ENCODE measurements around the gene ETNK2. TPM values are rescaled to one million over a fixed set of nuclear protein-coding genes. Genes with fewer than 3 reads are reported as not detected.

Gene ETNK2
- total RNA-seq, 1 experiment from 2014 or later = 21.9 TPM

DNA sequence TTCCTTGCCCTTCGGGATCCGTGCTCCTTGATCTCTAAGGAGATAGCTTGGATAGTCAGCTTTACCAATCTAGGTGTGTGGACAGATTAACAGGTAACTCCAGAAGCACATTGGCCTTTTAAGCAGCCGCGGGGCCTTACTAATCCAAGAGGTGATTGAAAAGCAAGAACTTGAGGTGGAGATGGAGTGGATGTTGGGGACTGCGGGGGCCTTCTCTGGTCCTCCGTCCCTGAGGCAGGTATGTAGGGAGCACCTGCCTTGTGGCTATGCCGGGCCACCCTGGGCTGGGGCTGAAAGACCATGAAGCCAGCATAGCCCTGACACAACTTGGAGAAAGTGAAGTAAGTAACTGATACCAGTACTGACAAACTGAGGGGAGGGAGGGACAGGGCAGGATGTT is 68.4 kb downstream of the ETNK2 start:
- peaks cover 42% of the 10 kb centered on the region for H3K4me1 Mint-ChIP-seq (ENCODE audit: low read depth, unreplicated experiment)
- ChIA-PET POLR2A (no interaction called here), CTCF (interaction anchor here (0.5 kb wide), 1 partner anchor 214 kb away, joined by 3 read pairs; no protein-coding TSS in a partner anchor)
- BruUV-seq (replicated peaks) = no TSS peak
- H3K9me3 Mint-ChIP-seq (ENCODE audit: unreplicated experiment) = no peaks in the 10 kb centered on the region
- peaks cover 5% of the 10 kb centered on the region for H3K36me3 Mint-ChIP-seq (ENCODE audit: insufficient read depth, unreplicated experiment)
- no peaks in the 10 kb centered on the region for H3K27me3 Mint-ChIP-seq (ENCODE audit: insufficient read depth, unreplicated experiment)
- H3K4me3 Mint-ChIP-seq (ENCODE audit: unreplicated experiment) = no peak overlapping the region
- Histone ChIP-seq H3K36me3 (ENCODE audit: control insufficient read depth, insufficient read depth, low read length) (peaks cover 1% of the 10 kb centered on the region), H3K27me3 (replicated peaks; ENCODE audit: control insufficient read depth, insufficient read depth, low read length) (no peaks in the 10 kb centered on the region), H3K9me3 (no peaks in the 10 kb centered on the region), H3K4me3 (ENCODE audit: low read depth, low read length) (no peak overlapping the region), H3K4me1 (peaks cover 41% of the 10 kb centered on the region)
- intact Hi-C loops (cut with micrococcal nuclease; ENCODE audit: unreplicated experiment) = no loop called here
- no peak for DNase-seq
- H3K27ac Mint-ChIP-seq (ENCODE audit: unreplicated experiment) = peak overlapping the region; percentile 85
- TF ChIP-seq, protein P1, sequence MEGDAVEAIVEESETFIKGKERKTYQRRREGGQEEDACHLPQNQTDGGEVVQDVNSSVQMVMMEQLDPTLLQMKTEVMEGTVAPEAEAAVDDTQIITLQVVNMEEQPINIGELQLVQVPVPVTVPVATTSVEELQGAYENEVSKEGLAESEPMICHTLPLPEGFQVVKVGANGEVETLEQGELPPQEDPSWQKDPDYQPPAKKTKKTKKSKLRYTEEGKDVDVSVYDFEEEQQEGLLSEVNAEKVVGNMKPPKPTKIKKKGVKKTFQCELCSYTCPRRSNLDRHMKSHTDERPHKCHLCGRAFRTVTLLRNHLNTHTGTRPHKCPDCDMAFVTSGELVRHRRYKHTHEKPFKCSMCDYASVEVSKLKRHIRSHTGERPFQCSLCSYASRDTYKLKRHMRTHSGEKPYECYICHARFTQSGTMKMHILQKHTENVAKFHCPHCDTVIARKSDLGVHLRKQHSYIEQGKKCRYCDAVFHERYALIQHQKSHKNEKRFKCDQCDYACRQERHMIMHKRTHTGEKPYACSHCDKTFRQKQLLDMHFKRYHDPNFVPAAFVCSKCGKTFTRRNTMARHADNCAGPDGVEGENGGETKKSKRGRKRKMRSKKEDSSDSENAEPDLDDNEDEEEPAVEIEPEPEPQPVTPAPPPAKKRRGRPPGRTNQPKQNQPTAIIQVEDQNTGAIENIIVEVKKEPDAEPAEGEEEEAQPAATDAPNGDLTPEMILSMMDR (IDR thresholded peaks at IDR 0.05; ENCODE audit: insufficient read depth in 1 of 2, low read depth in 1 of 2, low read length in 1 of 2, severe bottlenecking in 1 of 2, unreplicated experiment in 1 of 2) = no peak

DNA sequence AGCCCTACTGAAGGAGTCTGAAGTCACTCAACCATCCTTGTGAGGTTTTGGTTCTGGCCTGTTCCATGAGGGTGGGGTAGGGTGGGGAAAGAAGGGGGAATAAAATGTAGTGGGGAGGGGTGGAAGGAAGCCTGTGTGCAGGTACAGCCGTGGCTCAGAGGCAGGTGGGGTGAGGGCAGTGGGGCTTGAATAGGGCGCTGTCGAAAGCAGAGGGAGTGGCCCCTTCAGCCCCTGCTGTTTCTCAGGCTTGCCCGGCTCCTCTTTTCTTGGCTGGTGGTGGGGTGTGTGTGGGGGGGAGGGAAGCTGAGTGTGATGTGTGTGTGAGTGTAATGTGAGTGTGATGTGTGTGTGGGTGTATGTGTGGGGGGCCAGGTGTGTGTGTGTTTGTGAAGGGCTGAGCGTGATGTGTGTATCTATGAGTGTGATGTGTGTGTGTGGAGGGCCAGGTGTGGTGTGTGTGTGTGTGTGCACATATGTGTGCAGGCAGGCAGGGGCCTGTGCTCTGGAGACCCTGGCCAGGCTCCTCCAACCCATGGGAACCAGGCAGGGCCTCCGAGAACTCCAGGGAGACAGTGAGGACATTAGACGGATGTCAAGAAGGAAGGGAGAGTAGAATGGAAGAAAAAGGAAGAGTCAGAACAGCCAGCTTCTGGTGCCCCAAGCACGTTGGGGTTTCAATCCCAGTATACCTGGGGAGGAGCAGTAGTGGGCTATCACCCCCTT is 69.9 kb downstream of the ETNK2 start:
- peaks cover 8% of the 10 kb centered on the region for H3K36me3 Mint-ChIP-seq (ENCODE audit: insufficient read depth, unreplicated experiment)
- H3K27me3 Mint-ChIP-seq (ENCODE audit: insufficient read depth, unreplicated experiment) = no peaks in the 10 kb centered on the region
- no TSS peak for BruUV-seq (replicated peaks)
- ChIA-PET POLR2A (no interaction called here), CTCF (no interaction called here)
- no peak overlapping the region for H3K4me3 Mint-ChIP-seq (ENCODE audit: unreplicated experiment)
- Histone ChIP-seq H3K4me3 (ENCODE audit: low read depth, low read length) (no peak overlapping the region), H3K4me1 (peaks cover 47% of the 10 kb centered on the region), H3K9me3 (no peaks in the 10 kb centered on the region), H3K36me3 (ENCODE audit: control insufficient read depth, insufficient read depth, low read length) (no peaks in the 10 kb centered on the region; the same call in 1 of the 2 replicates), H3K27me3 (replicated peaks; ENCODE audit: control insufficient read depth, insufficient read depth, low read length) (no peaks in the 10 kb centered on the region)
- no peak for DNase-seq
- peak overlapping the region; percentile 6 for H3K27ac Mint-ChIP-seq (ENCODE audit: unreplicated experiment)
- intact Hi-C loops (cut with micrococcal nuclease; ENCODE audit: unreplicated experiment) = no loop called here
- TF ChIP-seq, protein P1 (IDR thresholded peaks at IDR 0.05; ENCODE audit: insufficient read depth in 1 of 2, low read depth in 1 of 2, low read length in 1 of 2, severe bottlenecking in 1 of 2, unreplicated experiment in 1 of 2) = no peak
- no peaks in the 10 kb centered on the region for H3K9me3 Mint-ChIP-seq (ENCODE audit: unreplicated experiment)
- peaks cover 46% of the 10 kb centered on the region for H3K4me1 Mint-ChIP-seq (ENCODE audit: low read depth, unreplicated experiment)

DNA sequence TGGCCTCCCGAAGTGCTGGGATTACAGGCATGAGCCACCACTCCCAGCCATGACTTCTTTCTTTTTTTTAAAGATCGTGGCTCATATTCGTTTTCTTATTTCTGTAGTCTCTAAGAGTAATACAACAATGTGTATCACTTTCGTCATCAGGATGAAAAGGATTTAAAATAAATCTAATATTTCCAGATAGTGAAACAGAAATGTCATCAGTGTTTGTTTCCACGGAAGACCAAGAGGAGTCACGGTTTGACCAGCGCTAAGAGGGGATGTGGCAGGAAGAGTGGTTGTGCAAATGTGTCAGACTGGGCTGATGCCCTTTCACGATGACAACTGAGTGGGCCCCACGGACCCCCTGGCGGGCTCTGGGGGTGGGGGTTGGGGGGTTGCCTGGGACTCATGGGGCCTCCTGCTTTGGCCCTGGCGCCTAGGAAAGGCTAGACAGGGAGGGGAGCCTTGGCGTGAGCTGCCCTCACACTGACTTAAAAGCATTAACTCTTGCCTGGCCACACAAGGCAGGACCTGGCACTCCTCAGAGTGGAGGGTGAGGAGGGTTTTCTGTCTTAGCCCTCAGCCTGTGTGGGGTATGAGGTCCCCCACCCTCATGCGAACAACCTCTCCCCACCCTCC is 70.6 kb downstream of the ETNK2 start:
- H3K4me1 ChIP-seq = peaks cover 47% of the 10 kb centered on the region
- Mint-ChIP-seq H3K27ac (ENCODE audit: unreplicated experiment) (peak overlapping the region; percentile 61), H3K4me3 (ENCODE audit: unreplicated experiment) (no peak overlapping the region), H3K9me3 (ENCODE audit: unreplicated experiment) (no peaks in the 10 kb centered on the region), H3K4me1 (ENCODE audit: low read depth, unreplicated experiment) (peaks cover 52% of the 10 kb centered on the region), H3K27me3 (ENCODE audit: insufficient read depth, unreplicated experiment) (no peaks in the 10 kb centered on the region), H3K36me3 (ENCODE audit: insufficient read depth, unreplicated experiment) (peaks cover 10% of the 10 kb centered on the region)
- TF ChIP-seq, protein P1 (IDR thresholded peaks at IDR 0.05; ENCODE audit: insufficient read depth in 1 of 2, low read depth in 1 of 2, low read length in 1 of 2, severe bottlenecking in 1 of 2, unreplicated experiment in 1 of 2) = no peak
- H3K27me3 ChIP-seq (replicated peaks; ENCODE audit: control insufficient read depth, insufficient read depth, low read length) = no peaks in the 10 kb centered on the region
- CTCF ChIA-PET = no interaction called here
- no peaks in the 10 kb centered on the region; the same call in none of the 2 replicates for H3K36me3 ChIP-seq (ENCODE audit: control insufficient read depth, insufficient read depth, low read length)
- no peak overlapping the region for H3K4me3 ChIP-seq (ENCODE audit: low read depth, low read length)
- H3K9me3 ChIP-seq = no peaks in the 10 kb centered on the region
- POLR2A ChIA-PET = no interaction called here
- no peak for DNase-seq
- intact Hi-C loops (cut with micrococcal nuclease; ENCODE audit: unreplicated experiment) = no loop called here
- BruUV-seq (replicated peaks) = no TSS peak

Other genes starting within 250 kb of the ETNK2 start
- 31.5 and 34.5 TPM in 2 replicates for gene SOX13, start 78.9 kb downstream of the ETNK2 start, total RNA-seq (2022)
- gene REN, start 14.3 kb upstream of the ETNK2 start, total RNA-seq (2022) = not detected in 2 replicates
- 2.9 and 3.3 TPM in 2 replicates for gene KISS1, start 44.4 kb upstream of the ETNK2 start, total RNA-seq (2022)
- 20.4 and 25.9 TPM in 2 replicates for gene GOLT1A, start 61.9 kb upstream of the ETNK2 start, total RNA-seq (2022)
- gene PLEKHA6, start 207.9 kb upstream of the ETNK2 start, total RNA-seq (2022) = 18.8 and 21.8 TPM in 2 replicates